Spinal cord (tissue), 10 donors: ENCODE measurements around the gene KTN1. TPM values are rescaled to one million over a fixed set of nuclear protein-coding genes. Genes with fewer than 3 reads are reported as not detected.

ENCODE experiments used
- DNase-seq, 6 donors: peaks; one replicate each; pipeline versions ENCODE4 v3.0.0 to v3.0.0-alpha.2; 2013 to 2015; ENCODE audit warnings: low spot score in 6 of 6, low read depth in 4 of 6
- H3K27ac ChIP-seq: one replicate; pipeline ENCODE4 v1.5.1; 2013; ENCODE audit warnings: low read depth, low read length, control low read depth
- H3K27me3 ChIP-seq: one replicate; pipeline ENCODE4 v1.6.1; 2013; ENCODE audit warnings: low read length; ENCODE audit not compliant: control insufficient read depth, insufficient read depth
- H3K36me3 ChIP-seq: one replicate; pipeline ENCODE4 v1.6.1; 2013; ENCODE audit warnings: low read length; ENCODE audit not compliant: control insufficient read depth, insufficient read depth
- H3K4me1 ChIP-seq: one replicate; pipeline ENCODE4 v1.6.1; 2013; ENCODE audit warnings: low read length; ENCODE audit not compliant: control insufficient read depth, insufficient read depth
- H3K4me3 ChIP-seq: one replicate; pipeline ENCODE4 v1.5.1; 2013; ENCODE audit warnings: low read depth, low read length, control low read depth
- H3K9me3 ChIP-seq: one replicate; pipeline ENCODE4 v1.6.1; 2013; ENCODE audit warnings: low read length; ENCODE audit not compliant: control insufficient read depth, insufficient read depth
- WGBS: methylation state at CpG from one replicate; pipeline ENCODE4 v1.1.5; 2013; ENCODE audit warnings: missing lambda C conversion rate; ENCODE audit not compliant: insufficient coverage; 5-methylcytosine and 5-hydroxymethylcytosine counted together
- polyA plus RNA-seq, 2 donors: library from polyadenylated mRNA; unstranded; fragments of 120-200 nt; gene quantifications; one replicate each; pipeline ENCODE4 v1.2.1, GENCODE V29; 2013; ENCODE audit not compliant: insufficient read length in 2 of 2
- total RNA-seq, 2 donors: library from RNA; depleted of rRNA in 1 of 2; stranded (reverse); fragments of 120-200 nt in 1 of 2; fragments of >200 nt in 1 of 2; gene quantifications; one replicate each; pipeline versions ENCODE4 v1.2.3 to v1.2.4, GENCODE V29; 2013 to 2014
- donor health status: healthy.

KTN1 gene
- total and polyA plus RNA-seq, 4 donors, result 164 to 229 (median 191) TPM

- H3K36me3 ChIP-seq, result peaks cover 2% of the 10 kb centered on the region
- no peaks in the 10 kb centered on the region for H3K9me3 ChIP-seq
- no peaks in the 10 kb centered on the region for H3K27me3 ChIP-seq
- no peaks in the 10 kb centered on the region for H3K4me1 ChIP-seq
- no peak for DNase-seq
- H3K27ac ChIP-seq, result no peak overlapping the region
- no peak overlapping the region for H3K4me3 ChIP-seq
These were observed 24.5 kb downstream of the KTN1 start for GRCh38 chr14:55604488-55604887.

DNA sequence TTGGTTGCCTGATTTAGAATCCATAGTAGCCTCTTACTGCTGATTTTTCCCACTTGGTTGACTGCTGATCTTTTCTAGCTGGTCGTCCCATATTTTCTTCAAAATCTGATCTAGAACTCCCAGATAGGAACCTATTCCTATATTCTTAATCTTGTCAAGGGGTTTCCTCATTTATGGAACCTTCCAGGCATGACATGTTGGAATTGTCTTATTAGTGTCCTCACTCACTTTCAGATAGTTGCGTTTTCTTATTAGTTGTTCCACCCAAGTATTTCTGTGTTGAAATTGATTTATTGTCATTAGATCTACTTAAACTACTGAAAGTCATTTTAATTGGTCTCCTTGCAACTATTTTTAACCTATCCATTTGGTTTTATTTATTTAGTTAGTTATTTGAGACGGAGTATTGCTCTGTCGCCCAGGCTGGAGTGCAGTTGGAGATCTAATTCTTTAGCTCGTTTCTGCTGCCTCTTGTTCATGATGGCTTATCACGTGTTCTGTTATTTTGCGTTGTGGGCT lies 25.0 kb downstream of the KTN1 start:
- Histone ChIP-seq H3K4me1 (no peaks in the 10 kb centered on the region), H3K27ac (no peak overlapping the region), H3K4me3 (no peak overlapping the region), H3K36me3 (peaks cover 2% of the 10 kb centered on the region), H3K9me3 (no peaks in the 10 kb centered on the region), H3K27me3 (no peaks in the 10 kb centered on the region)
- no peak for DNase-seq
- 88% methylated on average over 3 of the region's 7 CpGs for WGBS

GRCh38 chr14:55605793-55606192 lies 25.8 kb downstream of the KTN1 start:
- no peak for DNase-seq
- Histone ChIP-seq H3K4me1 (no peaks in the 10 kb centered on the region), H3K9me3 (no peaks in the 10 kb centered on the region), H3K27ac (no peak overlapping the region), H3K27me3 (no peaks in the 10 kb centered on the region), H3K36me3 (peaks cover 2% of the 10 kb centered on the region), H3K4me3 (no peak overlapping the region)
- no CpG with 5 or more reads among the region's 1 CpG for WGBS

GRCh38 chr14:55607386-55607785 lies 27.4 kb downstream of the KTN1 start:
- Histone ChIP-seq H3K27me3 (no peaks in the 10 kb centered on the region), H3K27ac (no peak overlapping the region), H3K4me3 (no peak overlapping the region), H3K36me3 (no peaks in the 10 kb centered on the region), H3K9me3 (no peaks in the 10 kb centered on the region), H3K4me1 (no peaks in the 10 kb centered on the region)
- WGBS, result 100% methylated on average over 2 of the region's 3 CpGs
- no peak for DNase-seq

DNA sequence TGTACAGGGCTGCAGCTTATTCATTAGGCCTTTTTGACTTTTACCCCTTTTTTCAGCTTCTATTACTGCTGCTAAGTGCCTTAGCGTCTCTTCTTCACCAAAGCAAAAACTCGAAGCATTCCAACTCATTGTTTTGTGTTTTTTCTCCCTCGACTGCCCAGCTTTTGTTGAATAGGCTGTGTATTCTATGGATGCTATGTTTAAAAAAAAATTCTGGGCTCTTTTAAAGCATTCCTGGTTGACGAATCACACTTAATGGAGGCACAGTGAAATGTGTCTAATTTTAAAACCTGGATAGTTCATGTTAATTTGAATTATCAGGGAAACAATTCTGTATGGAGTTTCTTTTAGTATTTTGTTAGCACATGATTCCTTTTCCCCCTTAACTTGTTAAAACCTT lies 29.7 kb downstream of the KTN1 start:
- no CpG with 5 or more reads among the region's 4 CpGs for WGBS
- no peak for DNase-seq
- Histone ChIP-seq H3K27me3 (no peaks in the 10 kb centered on the region), H3K36me3 (no peaks in the 10 kb centered on the region), H3K9me3 (no peaks in the 10 kb centered on the region), H3K4me1 (no peaks in the 10 kb centered on the region), H3K4me3 (no peak overlapping the region), H3K27ac (no peak overlapping the region)

- DNase-seq, result no peak
- no peaks in the 10 kb centered on the region for H3K9me3 ChIP-seq
- H3K4me3 ChIP-seq, result no peak overlapping the region
- H3K27me3 ChIP-seq, result no peaks in the 10 kb centered on the region
- H3K36me3 ChIP-seq, result peaks cover 3% of the 10 kb centered on the region
- no peak overlapping the region for H3K27ac ChIP-seq
- 98% methylated on average over 6 of the region's 12 CpGs for WGBS
- no peaks in the 10 kb centered on the region for H3K4me1 ChIP-seq
These were observed 30.8 kb downstream of the KTN1 start for GRCh38 chr14:55610713-55611370.

DNA sequence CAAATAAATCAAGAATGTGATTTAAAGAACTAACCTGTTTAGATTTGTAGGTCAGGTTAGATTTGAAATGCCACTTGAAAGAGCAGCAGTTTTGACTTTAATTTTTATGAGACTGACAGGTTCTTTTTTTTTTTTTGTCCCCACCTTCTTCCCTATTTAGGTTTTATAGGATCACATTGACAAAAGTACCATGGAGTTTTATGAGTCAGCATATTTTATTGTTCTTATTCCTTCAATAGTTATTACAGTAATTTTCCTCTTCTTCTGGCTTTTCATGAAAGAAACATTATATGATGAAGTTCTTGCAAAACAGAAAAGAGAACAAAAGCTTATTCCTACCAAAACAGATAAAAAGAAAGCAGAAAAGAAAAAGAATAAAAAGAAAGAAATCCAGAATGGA lies 31.9 kb downstream of the KTN1 start:
- DNase-seq, result no peak
- Histone ChIP-seq H3K4me3 (no peak overlapping the region), H3K36me3 (peaks cover 5% of the 10 kb centered on the region), H3K27me3 (no peaks in the 10 kb centered on the region), H3K27ac (no peak overlapping the region), H3K9me3 (no peaks in the 10 kb centered on the region), H3K4me1 (no peaks in the 10 kb centered on the region)

DNA sequence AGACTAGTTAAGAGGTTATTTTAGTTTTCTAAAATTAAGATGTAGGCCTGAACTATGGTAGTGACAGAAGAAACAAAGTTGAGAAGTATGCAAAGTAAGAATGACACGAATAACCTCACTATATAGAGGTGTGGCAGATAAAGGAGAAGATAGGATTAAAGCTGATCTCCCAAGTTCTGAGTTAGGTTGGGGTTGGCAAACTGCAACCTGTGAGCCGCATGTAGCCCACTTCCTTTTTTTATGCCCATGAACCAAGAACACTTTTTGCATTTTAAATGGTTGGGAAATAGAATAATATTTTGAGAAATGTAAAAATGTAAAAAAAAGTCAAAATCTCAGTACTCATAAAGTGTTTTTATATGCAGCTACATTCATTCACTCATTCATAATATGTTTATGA lies 34.3 kb downstream of the KTN1 start:
- no peak overlapping the region for H3K27ac ChIP-seq
- WGBS, result no CpG with 5 or more reads among the region's 2 CpGs
- DNase-seq, result no peak
- H3K4me3 ChIP-seq, result no peak overlapping the region
- H3K9me3 ChIP-seq, result no peaks in the 10 kb centered on the region
- H3K27me3 ChIP-seq, result no peaks in the 10 kb centered on the region
- no peaks in the 10 kb centered on the region for H3K4me1 ChIP-seq
- peaks cover 8% of the 10 kb centered on the region for H3K36me3 ChIP-seq

- Histone ChIP-seq H3K27ac (no peak overlapping the region), H3K27me3 (no peaks in the 10 kb centered on the region), H3K36me3 (peaks cover 32% of the 10 kb centered on the region), H3K9me3 (peaks cover 5% of the 10 kb centered on the region), H3K4me1 (no peaks in the 10 kb centered on the region), H3K4me3 (no peak overlapping the region)
- DNase-seq, result no peak
- 93% methylated on average over 1 of the region's 1 CpG for WGBS
These were observed 40.3 kb downstream of the KTN1 start for GRCh38 chr14:55620277-55620676.

- no peak for DNase-seq
- no peaks in the 10 kb centered on the region for H3K27me3 ChIP-seq
- H3K4me1 ChIP-seq, result no peaks in the 10 kb centered on the region
- H3K27ac ChIP-seq, result no peak overlapping the region
- 96% methylated on average over 2 of the region's 3 CpGs for WGBS
- H3K9me3 ChIP-seq, result peaks cover 5% of the 10 kb centered on the region
- H3K36me3 ChIP-seq, result peaks cover 27% of the 10 kb centered on the region
- no peak overlapping the region for H3K4me3 ChIP-seq
These were observed 41.0 kb downstream of the KTN1 start for GRCh38 chr14:55620981-55621380.
